ENCODE measurements around the gene GAB4.

Gene GAB4

GRCh38 chr22:16975155-16975885 is 32.7 kb downstream of the GAB4 start:
- no peak for DNase-seq

DNA sequence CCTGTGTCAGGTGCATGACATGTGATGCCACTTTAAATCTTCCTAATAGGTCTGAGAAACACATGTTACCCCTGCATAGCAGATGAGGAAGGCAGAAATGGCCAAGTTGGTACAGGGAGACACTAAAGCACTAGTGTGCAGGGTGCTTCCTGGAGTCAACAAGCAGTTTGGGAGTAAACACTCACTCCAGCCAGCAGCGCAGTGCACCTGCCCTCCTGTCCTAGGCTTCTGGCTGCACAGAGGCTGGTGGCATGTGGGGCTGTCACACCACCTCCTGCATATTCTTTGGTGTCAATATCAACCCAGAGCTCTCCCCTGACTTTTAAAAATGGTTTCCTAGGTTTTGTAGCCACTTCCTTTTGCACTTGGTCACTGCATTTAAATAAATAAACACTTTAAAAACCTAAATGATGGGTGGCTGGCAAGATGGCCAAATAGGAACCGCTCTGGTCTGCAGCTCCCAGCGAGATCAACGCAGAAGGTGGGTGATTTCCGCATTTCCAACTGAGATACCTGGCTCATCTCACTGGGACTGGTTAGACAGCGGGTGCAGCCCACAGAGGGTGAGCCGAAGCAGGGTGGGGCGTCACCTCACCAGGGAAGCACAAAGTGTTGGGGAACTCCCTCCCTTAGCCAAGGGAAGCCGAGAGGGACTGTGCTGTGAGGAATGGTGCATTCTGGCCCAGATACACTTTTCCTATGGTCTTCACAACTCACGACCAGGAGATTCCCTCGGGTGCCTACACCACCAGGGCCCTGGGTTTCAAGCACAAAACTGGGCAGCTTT is 33.5 kb downstream of the GAB4 start:
- DNase-seq: no peak

GRCh38 chr22:16973591-16974297 is 34.3 kb downstream of the GAB4 start:
- DNase-seq: no peak

DNA sequence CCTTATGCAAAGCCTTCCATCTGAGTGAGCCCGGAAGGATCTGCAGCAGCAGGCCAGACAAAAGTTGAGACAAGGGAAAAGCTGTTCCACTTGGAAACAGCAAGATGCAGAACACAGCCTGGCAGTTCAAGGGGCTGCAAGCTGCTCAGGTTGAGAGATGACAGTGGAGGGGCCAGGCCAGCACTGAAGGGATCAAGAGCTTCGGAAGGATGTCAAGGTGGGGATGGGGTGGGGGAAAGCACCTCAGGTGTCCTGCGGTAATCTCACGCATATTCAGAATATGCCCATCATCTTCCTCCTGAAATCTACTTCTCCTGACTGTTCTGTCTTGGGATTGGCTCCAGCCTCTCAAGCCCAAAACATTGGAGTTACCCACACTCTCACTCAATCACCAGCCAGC is 35.7 kb downstream of the GAB4 start:
- DNase-seq: no peak

DNA sequence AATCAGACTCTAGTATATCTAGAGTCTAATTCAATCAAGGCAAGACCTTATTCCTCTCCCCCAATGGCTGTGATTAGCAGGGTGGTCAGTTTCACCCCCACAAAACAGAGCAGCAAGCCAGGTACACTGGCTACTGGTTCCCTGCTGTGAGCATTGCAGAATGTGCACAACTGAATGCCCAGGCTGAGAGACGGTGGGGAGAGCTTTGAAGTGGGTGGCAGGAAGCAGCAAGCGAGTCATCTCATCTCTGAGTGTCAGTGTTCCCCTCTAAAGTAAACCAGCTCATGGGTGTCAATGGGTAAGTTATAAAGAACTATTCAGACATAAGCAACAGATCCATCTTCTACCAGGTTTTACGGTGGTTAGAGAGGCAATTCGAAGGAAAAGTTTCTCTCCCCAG is 37.6 kb downstream of the GAB4 start:
- DNase-seq: no peak

DNA sequence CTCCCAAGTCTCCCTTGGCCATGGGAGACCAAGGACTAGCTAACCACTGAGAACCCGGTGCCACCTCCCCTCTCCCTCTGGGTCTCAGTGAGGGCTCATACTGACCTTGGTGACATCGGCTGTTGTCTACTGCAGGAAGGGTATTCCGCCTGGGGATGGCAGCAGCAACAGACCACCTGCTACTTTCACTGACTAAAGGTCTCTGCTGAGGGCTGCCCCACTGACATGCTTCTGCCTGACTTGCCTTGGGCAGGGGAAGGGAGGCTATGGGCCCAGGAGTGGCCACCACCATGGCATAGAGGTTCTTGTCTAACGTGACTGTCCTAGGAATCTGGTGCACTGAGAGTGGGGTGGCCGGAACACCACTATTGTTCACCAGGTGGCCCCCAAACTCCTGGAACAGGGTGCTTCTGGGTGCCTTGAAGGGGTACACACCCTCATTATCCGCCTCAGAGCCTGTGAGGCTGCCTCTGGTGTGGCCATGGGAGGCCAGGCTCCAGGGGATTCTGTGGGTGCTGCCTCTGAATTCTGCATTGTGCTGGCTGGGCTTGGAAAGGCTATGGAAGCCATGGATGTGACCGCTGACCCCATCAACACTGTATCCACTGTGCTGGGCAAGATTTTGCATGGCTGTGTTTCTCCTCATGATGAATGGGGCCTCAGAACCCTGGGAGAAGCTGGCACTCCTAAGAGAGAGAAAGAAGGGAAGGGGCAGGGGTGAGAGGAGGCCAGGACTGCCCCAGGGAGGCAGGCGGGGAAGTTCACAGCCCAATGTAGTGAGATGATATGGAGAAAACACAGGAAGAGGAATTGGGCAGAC is 38.3 kb downstream of the GAB4 start:
- DNase-seq: no peak

DNA sequence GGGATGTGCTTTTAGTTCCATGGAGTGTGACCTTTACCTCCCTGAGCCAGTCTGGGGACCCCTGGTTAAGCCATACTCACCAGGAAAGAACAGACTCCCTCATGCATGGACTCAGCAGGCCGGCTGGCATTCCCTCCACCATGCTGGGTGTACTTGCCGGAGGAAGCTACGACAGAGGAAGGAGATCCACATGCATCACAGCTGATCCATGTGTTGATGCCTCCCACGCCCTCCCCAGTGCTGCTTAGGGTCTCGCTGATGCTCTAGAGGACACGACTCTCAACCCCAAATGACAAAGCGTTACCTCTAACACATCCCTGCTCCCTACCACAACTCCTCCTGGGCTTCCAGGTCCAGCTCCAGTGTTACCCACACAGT is 39.8 kb downstream of the GAB4 start:
- no peak for DNase-seq

GRCh38 chr22:16967453-16968217 is 40.4 kb downstream of the GAB4 start:
- DNase-seq: no peak

DNA sequence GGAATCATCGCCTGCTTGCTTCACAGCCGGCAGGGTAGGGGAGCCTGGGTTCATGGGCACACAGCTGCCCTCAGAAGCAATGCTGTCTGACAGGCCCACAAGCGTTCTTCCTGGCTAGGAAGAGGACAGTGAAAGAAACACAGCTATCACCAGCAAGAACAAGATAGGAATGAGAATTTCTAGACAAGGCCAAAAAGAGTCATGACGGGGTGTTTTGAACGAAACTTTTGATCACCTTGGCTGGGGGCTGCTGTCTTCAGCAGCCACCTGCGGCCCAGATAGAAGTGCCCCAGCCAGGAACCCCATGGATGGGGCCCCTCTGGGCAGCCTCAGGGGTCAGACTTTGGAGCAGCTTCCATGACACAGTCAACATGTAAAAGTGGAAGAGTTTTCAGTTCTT is 41.8 kb downstream of the GAB4 start:
- no peak for DNase-seq

GRCh38 chr22:16965560-16965959 is 42.5 kb downstream of the GAB4 start:
- no peak for DNase-seq

- no peak for DNase-seq
Observed at GRCh38 chr22:16965083-16965482, 42.9 kb downstream of the GAB4 start.

DNA sequence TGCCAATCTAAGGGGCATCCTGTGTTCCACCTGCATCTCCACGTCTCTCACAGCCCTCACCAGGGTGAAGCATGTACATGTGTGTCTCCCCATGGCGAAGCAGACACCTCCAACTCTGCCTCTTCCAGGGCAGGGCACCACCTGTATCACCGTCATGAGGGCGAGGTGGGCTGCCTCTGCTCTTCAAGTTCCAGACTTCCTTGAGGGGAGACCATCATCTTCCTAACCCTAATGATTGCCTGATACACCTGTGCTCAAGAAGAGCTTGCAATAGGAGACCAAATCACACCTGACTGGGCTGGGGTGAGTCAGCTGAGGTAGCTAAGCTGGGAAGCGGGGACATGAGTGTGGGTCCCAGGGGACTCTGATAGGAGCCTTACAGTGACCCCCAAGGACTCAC is 43.7 kb downstream of the GAB4 start:
- DNase-seq: no peak

GRCh38 chr22:16963189-16963945 is 44.7 kb downstream of the GAB4 start:
- DNase-seq: no peak

DNA sequence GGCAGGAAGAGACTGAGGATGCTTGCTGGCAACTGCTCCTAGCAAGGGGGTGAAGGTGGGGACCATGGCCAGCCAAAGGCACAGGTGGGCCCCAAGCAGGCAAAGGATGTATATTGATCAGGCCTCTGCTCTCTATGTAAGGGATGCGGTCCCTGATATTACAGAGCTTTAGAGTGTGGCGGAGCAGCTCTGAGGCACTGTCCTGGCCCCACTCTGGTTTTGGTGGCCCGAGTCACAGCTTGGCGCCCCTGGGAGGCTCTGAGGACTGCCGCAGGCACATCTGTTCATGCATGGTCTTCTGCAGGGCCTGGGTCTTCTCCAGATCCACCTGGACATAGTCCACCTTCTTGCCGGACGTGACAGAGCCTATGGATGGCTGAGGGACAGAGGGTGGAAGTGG is 45.5 kb downstream of the GAB4 start:
- DNase-seq: no peak

DNA sequence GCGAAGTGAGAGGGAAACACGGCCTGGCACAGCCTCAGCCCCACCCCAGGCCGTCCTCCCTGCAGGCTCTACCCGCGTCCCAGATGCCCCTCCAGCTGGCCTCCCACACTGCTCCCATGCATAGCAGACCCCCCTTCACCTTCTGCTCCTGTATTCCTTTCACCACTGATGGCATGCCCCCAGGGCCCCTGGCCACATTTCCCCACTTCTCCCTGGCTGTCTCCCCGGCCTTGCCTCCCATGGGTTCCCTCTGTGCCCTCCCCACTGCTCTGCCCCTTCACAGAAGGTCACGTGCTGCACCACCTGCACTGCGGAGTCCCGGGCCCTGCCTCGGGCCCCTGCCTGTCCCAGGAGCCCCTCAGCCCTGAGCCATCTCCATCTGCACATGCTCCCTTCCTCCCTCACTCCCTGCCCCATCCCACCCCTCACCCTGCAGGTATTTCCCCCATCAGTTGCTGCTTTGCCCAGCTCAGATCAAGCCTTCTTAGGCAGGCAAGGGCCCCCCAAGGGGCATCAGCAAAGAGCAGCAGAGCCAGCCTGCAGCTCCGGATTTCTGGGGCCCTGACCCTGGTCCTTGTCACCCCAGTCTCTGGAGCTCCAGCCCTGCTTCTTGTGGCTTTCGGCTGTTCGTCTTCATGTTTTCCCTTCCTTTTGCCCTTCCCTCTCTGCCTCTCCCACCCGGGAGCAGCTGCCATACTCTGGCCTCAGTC is 46.4 kb downstream of the GAB4 start:
- no peak for DNase-seq

- DNase-seq: no peak
Observed at GRCh38 chr22:16960884-16961249, 47.2 kb downstream of the GAB4 start.

DNA sequence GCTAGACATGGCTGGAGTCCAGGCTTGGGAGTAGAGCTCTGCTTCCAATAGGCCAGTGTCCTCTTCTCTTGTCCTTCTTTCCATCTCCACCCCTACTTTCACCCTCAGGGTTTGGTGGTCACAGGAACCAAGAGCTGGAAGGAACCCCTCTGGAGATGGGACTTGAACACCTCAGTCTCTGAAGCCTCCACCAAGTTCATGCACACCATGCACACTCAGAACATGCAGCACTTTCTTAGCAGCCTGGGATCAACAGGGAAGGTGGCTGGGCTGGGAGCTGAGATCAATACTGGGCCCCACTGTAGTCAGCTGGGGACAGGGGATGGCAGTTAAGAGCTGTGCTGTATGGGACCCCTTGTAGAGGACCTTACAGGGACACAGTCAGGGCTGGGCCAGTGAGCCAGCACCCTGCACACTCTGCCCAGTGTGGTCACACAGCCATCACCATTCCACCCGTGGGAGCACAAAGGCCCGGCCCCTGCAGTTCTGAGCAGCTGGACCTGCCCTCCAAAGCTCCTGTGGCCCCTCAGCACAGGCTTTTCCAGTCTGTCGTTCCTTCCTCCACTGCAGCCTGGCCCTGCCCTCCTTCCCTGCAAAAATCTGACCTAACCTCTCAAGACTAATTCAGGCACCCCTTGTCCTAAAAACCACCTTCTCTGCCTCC is 47.7 kb downstream of the GAB4 start:
- DNase-seq: no peak

DNA sequence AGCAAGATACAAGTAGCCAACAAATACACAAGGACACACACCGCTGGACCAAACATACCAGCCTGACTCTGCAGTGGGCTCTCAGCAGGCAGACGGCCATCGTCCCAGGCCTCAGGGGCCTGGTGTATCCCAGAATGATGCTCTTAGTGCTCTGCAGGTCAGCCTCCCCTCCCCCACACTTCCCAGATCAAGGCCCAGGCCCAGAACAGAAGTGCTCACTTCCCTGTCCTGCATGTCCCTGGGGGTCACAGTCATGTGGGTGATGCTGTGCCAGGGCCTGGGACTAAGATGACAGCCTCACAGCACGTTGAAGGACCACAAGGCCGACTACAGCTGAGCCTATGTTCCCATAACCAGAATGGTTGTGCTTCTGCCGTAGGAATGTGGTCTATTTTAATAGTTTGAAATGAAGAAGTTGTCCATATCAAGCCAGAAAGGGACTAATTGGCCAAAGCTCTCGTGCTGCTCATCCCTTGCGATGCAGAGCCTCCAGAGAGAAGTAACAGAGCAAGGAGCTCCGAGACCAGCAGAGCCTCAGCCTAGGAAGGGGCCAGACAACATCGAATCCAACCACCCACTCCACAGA is 48.6 kb downstream of the GAB4 start:
- no peak for DNase-seq

DNA sequence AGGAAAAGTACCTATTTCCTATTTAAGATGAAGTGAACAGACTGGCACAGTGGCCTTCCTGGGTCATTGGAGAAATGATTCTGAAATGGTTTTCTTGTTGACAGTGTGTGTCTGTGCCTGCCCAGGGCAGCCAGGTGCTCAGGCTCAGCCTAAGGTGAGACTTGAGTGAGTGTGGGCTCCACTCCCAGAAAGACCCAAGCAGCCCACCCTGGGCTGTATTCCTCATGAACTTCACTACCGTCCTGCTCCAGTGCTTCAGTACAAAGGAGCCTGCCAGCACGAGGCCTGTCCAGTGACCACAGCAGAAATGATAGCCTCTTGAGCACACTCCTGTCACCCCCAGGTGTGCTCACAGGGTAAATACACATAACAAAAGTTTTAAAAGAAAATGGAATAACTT is 49.5 kb downstream of the GAB4 start:
- DNase-seq: no peak

GRCh38 chr22:16957781-16958180 is 50.2 kb downstream of the GAB4 start:
- DNase-seq: no peak
